Panc1 (cell line): Measurements from ENCODE around the gene MUC5B. TPM values are rescaled to one million over a fixed set of nuclear protein-coding genes. Genes with fewer than 3 reads are reported as not detected.

Source experiments
- ATAC-seq: fragments of 200-7000 bp; cut with Tn5 transposase; 2 replicates; pipeline ENCODE4 v1.9.1; 2020; ENCODE audit warnings: mild to moderate bottlenecking, moderate library complexity
- BruUV-seq: library from RNA; stranded (reverse); fragments of 400-500 nt; replicated peaks from 2 replicates; lab custom pipeline; 2021; lab: Mats Ljungman, UMichigan
- CTCF ChIA-PET: fragments of 300-600 bp; sonication (Branson Sonifier 250); formaldehyde crosslinking; loops from one replicate; lab custom pipeline; 2022; ENCODE audit warnings: antibody characterized with exemption; lab: Charles Lee
- POLR2A ChIA-PET: fragments of 300-600 bp; sonication (Branson Sonifier 250); formaldehyde crosslinking; loops from one replicate; lab custom pipeline; 2022; ENCODE audit warnings: antibody characterized with exemption; lab: Charles Lee
- DNase-seq: peaks from one replicate; pipeline ENCODE4 v3.0.0-alpha.2; 2010; ENCODE audit warnings: low read depth, low spot score
- H3K27ac ChIP-seq: 2 replicates; pipeline ENCODE4 v1.5.1; 2011; ENCODE audit warnings: mild to moderate bottlenecking, low read length, inconsistent platforms
- H3K27me3 ChIP-seq: fragments of 200-500 bp; sonication (Bioruptor generic); 2 replicates; pipeline ENCODE4 v1.6.0; 2014; ENCODE audit warnings: low read length, inconsistent platforms; ENCODE audit not compliant: control insufficient read depth, insufficient read depth
- H3K36me3 ChIP-seq: fragments of 200-500 bp; sonication (Bioruptor generic); 2 replicates; pipeline ENCODE4 v1.5.1; 2014; ENCODE audit warnings: inconsistent platforms, mild to moderate bottlenecking, low read length, moderate library complexity; ENCODE audit not compliant: control insufficient read depth, insufficient read depth
- H3K4me1 ChIP-seq: 2 replicates; pipeline ENCODE4 v1.5.1; 2011; ENCODE audit warnings: inconsistent platforms, mild to moderate bottlenecking, low read length, moderate library complexity; ENCODE audit not compliant: control insufficient read depth, insufficient read depth
- H3K4me3 ChIP-seq, 2 experiments: 2 replicates each; pipeline ENCODE4 v1.5.1; 2011 to 2012; ENCODE audit warnings: low read depth in 2 of 2, low read length in 2 of 2, mild to moderate bottlenecking in 2 of 2, inconsistent platforms in 1 of 2, moderate library complexity in 1 of 2
- H3K9me3 ChIP-seq: fragments of 200-500 bp; sonication (Bioruptor generic); 2 replicates; pipeline ENCODE4 v1.5.1; 2014; ENCODE audit warnings: low read depth, mild to moderate bottlenecking, inconsistent platforms, low read length, moderate library complexity; ENCODE audit not compliant: control insufficient read depth, insufficient read depth
- CTCF ChIP-seq: fragments of 450-650 bp; IDR thresholded peaks from 2 replicates; pipeline ENCODE4 v1.5.1; 2017; ENCODE audit warnings: mild to moderate bottlenecking
- POLR2AphosphoS5 ChIP-seq: IDR thresholded peaks from 2 replicates; pipeline ENCODE4 v1.6.1; 2012; ENCODE audit warnings: mild to moderate bottlenecking, low read depth, low read length, moderate library complexity
- REST ChIP-seq, 2 experiments: IDR thresholded peaks; 2 replicates each; pipeline ENCODE4 v1.6.1; 2011 to 2012; ENCODE audit warnings: low read depth in 2 of 2, control low read depth in 1 of 2, low read length in 1 of 2, mild to moderate bottlenecking in 1 of 2, moderate library complexity in 1 of 2; ENCODE audit not compliant: insufficient read depth in 1 of 2
- SIN3A ChIP-seq: IDR thresholded peaks from 2 replicates; pipeline ENCODE4 v1.6.1; 2012; ENCODE audit warnings: low read depth, mild to moderate bottlenecking, low read length, moderate library complexity, borderline replicate concordance; ENCODE audit not compliant: insufficient read depth
- TCF7L2 ChIP-seq: IDR thresholded peaks from 2 replicates; pipeline ENCODE4 v1.6.1; 2011; ENCODE audit warnings: mild to moderate bottlenecking, low read depth, low read length, inconsistent platforms
- in situ Hi-C: cut with HindIII; loops from 2 replicates; pipeline ENCODE4 v1.10.0; 2016; ENCODE audit warnings: low sequenced_read_pairs, low pct_unique_long_range_greater_than_20kb
- intact Hi-C: fragments of 100-400 bp; cut with micrococcal nuclease; formaldehyde crosslinking; loops from one replicate; pipeline ENCODE4 v1.10.0; 2022; ENCODE audit not compliant: unreplicated experiment
- total RNA-seq: library from RNA; stranded (reverse); gene quantifications from one replicate; pipeline ENCODE4 v1.2.1, GENCODE V29; 2021; ENCODE audit not compliant: unreplicated experiment

The MUC5B gene
- total RNA-seq, 1 experiment from 2014 or later = 1.2 TPM

- DNase-seq = no peak
- CTCF ChIA-PET = interaction anchor here (0.7 to 1.7 kb wide), 5 partner anchors 12 to 381 kb away, joined by 3 to 6 read pairs (median 3); no protein-coding TSS in a partner anchor
- Histone ChIP-seq H3K4me1 (peaks cover 30% of the 10 kb centered on the region), H3K27ac (no peak overlapping the region), H3K4me3 (no peak overlapping the region), H3K36me3 (no peaks in the 10 kb centered on the region), H3K27me3 (no peaks in the 10 kb centered on the region), H3K9me3 (no peaks in the 10 kb centered on the region)
- intact Hi-C loops (loop anchor here (10.0 kb wide), 1 partner anchor 112 kb away; no protein-coding TSS in a partner anchor), in situ Hi-C loops (no loop called here)
- POLR2A ChIA-PET = no interaction called here
- peak; percentile 4 for ATAC-seq
- TF ChIP-seq POLR2AphosphoS5 (no peak), REST (IDR thresholded peaks at IDR 0.05; ENCODE audit: insufficient read depth in 1 of 2, low read depth in 2 of 2, low read length in 1 of 2) (no peak), TCF7L2 (no peak), CTCF (no peak), SIN3A (no peak)
- no TSS peak for BruUV-seq
Measured at GRCh38 chr11:1226226-1226985, 3.5 kb downstream of the MUC5B start.

GRCh38 chr11:1226986-1227550 is 4.2 kb downstream of the MUC5B start:
- H3K27ac ChIP-seq = no peak overlapping the region
- DNase-seq (no peak), ATAC-seq (peak; percentile 68)
- H3K27me3 ChIP-seq = no peaks in the 10 kb centered on the region; the same call in 1 of the 2 replicates
- in situ Hi-C loops (no loop called here), intact Hi-C loops (loop anchor here (10.0 kb wide), 1 partner anchor 112 kb away; no protein-coding TSS in a partner anchor)
- H3K36me3 ChIP-seq = no peaks in the 10 kb centered on the region
- H3K4me1 ChIP-seq = peaks cover 29% of the 10 kb centered on the region
- ChIA-PET POLR2A (no interaction called here), CTCF (interaction anchor here (0.6 to 1.7 kb wide), 6 partner anchors 11 to 381 kb away, joined by 3 to 7 read pairs (median 4); no protein-coding TSS in a partner anchor)
- no peak for TF ChIP-seq SIN3A
- TF ChIP-seq CTCF = peak; percentile 83
- no peak for TF ChIP-seq POLR2AphosphoS5
- TF ChIP-seq TCF7L2 = no peak
- 0 out of 4 replicates have a peak, but pooled peaks of 1 of the 2 experiments have one; percentile 2 for TF ChIP-seq REST (IDR thresholded peaks at IDR 0.05; ENCODE audit: insufficient read depth in 1 of 2, low read depth in 2 of 2, low read length in 1 of 2)
- no peak overlapping the region for H3K4me3 ChIP-seq
- no TSS peak for BruUV-seq
- no peaks in the 10 kb centered on the region for H3K9me3 ChIP-seq
